Keratinocyte (primary cell): ENCODE measurements around the gene EXOC4. TPM values are rescaled to one million over a fixed set of nuclear protein-coding genes. Genes with fewer than 3 reads are reported as not detected.

Source experiments
- DNase-seq: peaks from one replicate; pipeline ENCODE4 v3.0.0-alpha.2; 2011; ENCODE audit warnings: low read depth, missing footprints, low spot score
- FAIRE-seq: peaks from 2 replicates; lab custom pipeline; 2011; peaks lifted over from hg19 to GRCh38; lab: Jason Lieb, UNC
- H2AFZ ChIP-seq: 2 replicates; pipeline ENCODE4 v1.6.0; 2012; ENCODE audit warnings: low read length, control low read depth, inconsistent platforms; ENCODE audit not compliant: control insufficient read depth
- H3K27ac ChIP-seq: 2 replicates; pipeline ENCODE4 v1.5.1; 2011; ENCODE audit warnings: low read length; ENCODE audit not compliant: control insufficient read depth, insufficient read depth
- H3K27me3 ChIP-seq: 3 replicates; pipeline ENCODE4 v1.6.0; 2011; ENCODE audit warnings: low read length; ENCODE audit not compliant: control insufficient read depth, insufficient read depth; ENCODE audit errors: extremely low read depth
- H3K36me3 ChIP-seq, 2 experiments: 2 replicates in 1 of 2; 3 replicates in 1 of 2; pipeline ENCODE4 v1.5.1; 2011; ENCODE audit warnings: low read length in 2 of 2, mild to moderate bottlenecking in 1 of 2; ENCODE audit not compliant: control insufficient read depth in 2 of 2, insufficient read depth in 2 of 2; ENCODE audit errors: extremely low read depth in 1 of 2
- H3K4me1 ChIP-seq: 3 replicates; pipeline ENCODE4 v1.5.1; 2011; ENCODE audit warnings: low read length; ENCODE audit not compliant: control insufficient read depth, insufficient read depth; ENCODE audit errors: extremely low read depth
- H3K4me2 ChIP-seq: 3 replicates; pipeline ENCODE4 v1.6.0; 2011; ENCODE audit warnings: low read depth, low read length; ENCODE audit not compliant: control insufficient read depth, insufficient read depth; ENCODE audit errors: extremely low read depth
- H3K4me3 ChIP-seq, 3 experiments: fragments of 200-600 bp in 1 of 3; sonication (generic) in 1 of 3; 2 replicates in 2 of 3; 3 replicates in 1 of 3; pipeline ENCODE4 v1.5.1; 2011 to 2016; ENCODE audit warnings: low read length in 3 of 3, mild to moderate bottlenecking in 3 of 3, control low read depth in 2 of 3, inconsistent platforms in 1 of 3, low read depth in 1 of 3, mixed read lengths in 1 of 3, mixed run types in 1 of 3, moderate library complexity in 1 of 3; ENCODE audit not compliant: control insufficient read depth in 2 of 3, insufficient read depth in 2 of 3; ENCODE audit errors: extremely low read depth in 1 of 3
- H3K79me2 ChIP-seq: 2 replicates; pipeline ENCODE4 v1.6.0; 2012; ENCODE audit warnings: low read length; ENCODE audit not compliant: control insufficient read depth, insufficient read depth
- H3K9ac ChIP-seq: 3 replicates; pipeline ENCODE4 v1.6.0; 2011; ENCODE audit warnings: low read length; ENCODE audit not compliant: control insufficient read depth, insufficient read depth; ENCODE audit errors: extremely low read depth
- H3K9me1 ChIP-seq: 3 replicates; pipeline ENCODE4 v1.6.0; 2011; ENCODE audit warnings: low read length; ENCODE audit not compliant: control insufficient read depth, insufficient read depth; ENCODE audit errors: extremely low read depth
- H3K9me3 ChIP-seq: 2 replicates; pipeline ENCODE4 v1.5.1; 2012; ENCODE audit warnings: low read depth, low read length; ENCODE audit not compliant: control insufficient read depth
- H4K20me1 ChIP-seq: 3 replicates; pipeline ENCODE4 v1.6.0; 2011; ENCODE audit warnings: low read length; ENCODE audit not compliant: control insufficient read depth, insufficient read depth; ENCODE audit errors: extremely low read depth
- CTCF ChIP-seq, 3 experiments: IDR thresholded peaks in 1 of 3; conservative IDR thresholded peaks in 1 of 3; optimal IDR thresholded peaks in 1 of 3; 2 replicates in 2 of 3; 3 replicates in 1 of 3; pipeline versions ENCODE3 to v1.5.1; 2011; ENCODE audit warnings: low read length in 3 of 3, mild to moderate bottlenecking in 3 of 3, moderate library complexity in 2 of 3, control low read depth in 1 of 3, inconsistent platforms in 1 of 3; ENCODE audit not compliant: insufficient read depth in 2 of 3; ENCODE audit errors: extremely low read depth in 1 of 3
- EZH2 ChIP-seq: IDR thresholded peaks from one replicate; pipeline ENCODE4 v1.6.1; 2012; ENCODE audit warnings: inconsistent platforms, mild to moderate bottlenecking, low read length, moderate library complexity
- dilution Hi-C: fragments of 300-500 bp; cut with MboI; formaldehyde crosslinking; loops from one replicate; pipeline ENCODE4 v1.7.0; 2020; ENCODE audit warnings: low sequenced_read_pairs; ENCODE audit not compliant: extremely low pct_ligation_motif_present
- polyA plus RNA-seq, 5 experiments: library from polyadenylated mRNA; depleted of rRNA in 3 of 5; stranded (reverse) in 3 of 5; stranded (forward) in 1 of 5; unstranded in 1 of 5; fragments of >200 nt; gene quantifications; 1 replicate in 1 of 5; 2 replicates in 3 of 5; 3 replicates in 1 of 5; pipeline versions ENCODE4 v1.2.1 to v1.2.3, GENCODE V29; 2011 to 2012; ENCODE audit warnings: missing spikeins in 2 of 5, low read depth in 1 of 5, low replicate concordance in 1 of 5

Gene EXOC4
- polyA plus RNA-seq, 1 donor (not counting 4 experiments of a cell fraction or from before 2014, with no cell fraction given): 52.6 TPM

DNA sequence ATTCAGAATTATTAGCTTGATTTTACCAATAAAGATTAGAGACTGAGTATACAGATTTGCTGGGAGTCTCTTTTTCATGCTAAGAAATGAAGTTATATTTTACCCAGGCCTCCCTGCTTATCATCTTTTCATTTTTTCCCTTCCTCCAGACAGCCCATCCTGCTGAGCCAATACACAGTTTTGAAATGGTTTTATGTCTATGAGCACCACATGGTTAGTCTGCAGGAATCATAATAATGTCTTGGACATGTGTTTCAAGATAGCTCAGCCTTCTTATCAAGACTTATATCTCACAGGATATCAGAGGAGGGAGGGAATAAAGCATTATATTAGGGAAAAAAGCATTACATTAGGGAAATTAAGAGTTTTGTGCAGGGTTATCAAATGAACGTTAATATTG is 157.1 kb downstream of the EXOC4 start:
- no peak overlapping the region for H2AFZ ChIP-seq
- DNase-seq: no peak
- H3K4me3 ChIP-seq: no peak overlapping the region
- no peaks in the 10 kb centered on the region for H3K79me2 ChIP-seq
- dilution Hi-C loops: no loop called here
- H3K9ac ChIP-seq: no peak overlapping the region
- H3K4me1 ChIP-seq: no peaks in the 10 kb centered on the region
- TF ChIP-seq CTCF (optimal IDR thresholded peaks at IDR 0.05 in 1 of 3, IDR thresholded peaks at IDR 0.05 in 1 of 3, conservative IDR thresholded peaks at IDR 0.05 in 1 of 3; ENCODE audit: extremely low read depth in 1 of 3, insufficient read depth in 2 of 3, low read length in 3 of 3) (no peak), EZH2 (no peak)
- no peak overlapping the region for H3K4me2 ChIP-seq
- FAIRE-seq: no peak
- H3K36me3 ChIP-seq: no peaks in the 10 kb centered on the region
- no peaks in the 10 kb centered on the region for H3K9me3 ChIP-seq
- no peak overlapping the region for H3K27ac ChIP-seq
- H3K27me3 ChIP-seq: no peaks in the 10 kb centered on the region
- H4K20me1 ChIP-seq: no peaks in the 10 kb centered on the region
- no peaks in the 10 kb centered on the region for H3K9me1 ChIP-seq

- TF ChIP-seq CTCF (optimal IDR thresholded peaks at IDR 0.05 in 1 of 3, IDR thresholded peaks at IDR 0.05 in 1 of 3, conservative IDR thresholded peaks at IDR 0.05 in 1 of 3; ENCODE audit: extremely low read depth in 1 of 3, insufficient read depth in 2 of 3, low read length in 3 of 3) (no peak), EZH2 (no peak)
- Histone ChIP-seq H3K4me1 (no peaks in the 10 kb centered on the region), H3K36me3 (no peaks in the 10 kb centered on the region), H2AFZ (no peak overlapping the region), H3K27ac (no peak overlapping the region), H3K27me3 (no peaks in the 10 kb centered on the region), H3K4me2 (no peak overlapping the region), H3K4me3 (no peak overlapping the region), H3K79me2 (no peaks in the 10 kb centered on the region), H4K20me1 (no peaks in the 10 kb centered on the region), H3K9ac (no peak overlapping the region), H3K9me1 (no peaks in the 10 kb centered on the region), H3K9me3 (no peaks in the 10 kb centered on the region)
- no peak for DNase-seq
- dilution Hi-C loops: no loop called here
- FAIRE-seq: no peak
Observed at GRCh38 chr7:133411395-133411794, 158.5 kb downstream of the EXOC4 start.
